D721Med (cell line): ENCODE data around the gene BCR.

Experiments used
- DNase-seq: peaks from one replicate; pipeline ENCODE4 v3.0.0; 2011; ENCODE audit warnings: low spot score; ENCODE audit not compliant: insufficient read length
- FAIRE-seq: peaks from 2 replicates; lab custom pipeline; 2011; peaks lifted over from hg19 to GRCh38; lab: Jason Lieb, UNC
- TF ChIP-seq, protein P1 (sequence below): IDR thresholded peaks from 2 replicates; pipeline ENCODE4 v1.5.1; 2012; ENCODE audit warnings: mild to moderate bottlenecking, control low read depth; ENCODE audit not compliant: insufficient read depth; ENCODE audit errors: missing control alignments

Gene BCR

GRCh38 chr22:23245799-23246136, 65.5 kb downstream of the BCR start:
- TF ChIP-seq, protein P1, sequence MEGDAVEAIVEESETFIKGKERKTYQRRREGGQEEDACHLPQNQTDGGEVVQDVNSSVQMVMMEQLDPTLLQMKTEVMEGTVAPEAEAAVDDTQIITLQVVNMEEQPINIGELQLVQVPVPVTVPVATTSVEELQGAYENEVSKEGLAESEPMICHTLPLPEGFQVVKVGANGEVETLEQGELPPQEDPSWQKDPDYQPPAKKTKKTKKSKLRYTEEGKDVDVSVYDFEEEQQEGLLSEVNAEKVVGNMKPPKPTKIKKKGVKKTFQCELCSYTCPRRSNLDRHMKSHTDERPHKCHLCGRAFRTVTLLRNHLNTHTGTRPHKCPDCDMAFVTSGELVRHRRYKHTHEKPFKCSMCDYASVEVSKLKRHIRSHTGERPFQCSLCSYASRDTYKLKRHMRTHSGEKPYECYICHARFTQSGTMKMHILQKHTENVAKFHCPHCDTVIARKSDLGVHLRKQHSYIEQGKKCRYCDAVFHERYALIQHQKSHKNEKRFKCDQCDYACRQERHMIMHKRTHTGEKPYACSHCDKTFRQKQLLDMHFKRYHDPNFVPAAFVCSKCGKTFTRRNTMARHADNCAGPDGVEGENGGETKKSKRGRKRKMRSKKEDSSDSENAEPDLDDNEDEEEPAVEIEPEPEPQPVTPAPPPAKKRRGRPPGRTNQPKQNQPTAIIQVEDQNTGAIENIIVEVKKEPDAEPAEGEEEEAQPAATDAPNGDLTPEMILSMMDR: no peak
- no peak for FAIRE-seq
- DNase-seq: no peak

GRCh38 chr22:23246982-23247766, 66.9 kb downstream of the BCR start:
- FAIRE-seq (no peak), DNase-seq (no peak)
- TF ChIP-seq, protein P1: no peak

DNA sequence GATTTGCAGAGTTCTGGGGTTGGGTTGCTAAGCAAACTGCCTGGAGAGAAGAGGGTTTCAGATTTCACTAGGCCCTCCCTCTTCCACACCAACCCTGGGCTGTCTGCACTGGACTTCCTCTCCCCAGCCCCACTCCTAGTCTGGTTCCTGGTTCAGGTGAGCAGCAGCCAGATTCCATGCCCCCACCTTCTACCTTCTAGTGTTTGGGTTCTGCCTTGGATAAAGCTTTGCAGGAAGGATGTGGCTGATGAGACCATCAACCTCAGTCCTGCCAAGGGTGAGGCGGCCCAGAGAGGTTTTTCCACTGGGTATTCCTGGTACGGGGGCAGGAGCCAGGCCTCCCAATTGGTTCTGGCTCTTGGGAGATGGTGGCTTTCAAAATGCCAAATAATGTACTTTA, 68.3 kb downstream of the BCR start:
- DNase-seq (no peak), FAIRE-seq (no peak)
- TF ChIP-seq, protein P1: no peak

- DNase-seq: no peak
- TF ChIP-seq, protein P1: no peak
- FAIRE-seq: no peak
These were observed 69.9 kb downstream of the BCR start for GRCh38 chr22:23250056-23250784.

GRCh38 chr22:23250785-23251363, 70.6 kb downstream of the BCR start:
- no peak for DNase-seq
- FAIRE-seq: no peak
- TF ChIP-seq, protein P1: no peak

DNA sequence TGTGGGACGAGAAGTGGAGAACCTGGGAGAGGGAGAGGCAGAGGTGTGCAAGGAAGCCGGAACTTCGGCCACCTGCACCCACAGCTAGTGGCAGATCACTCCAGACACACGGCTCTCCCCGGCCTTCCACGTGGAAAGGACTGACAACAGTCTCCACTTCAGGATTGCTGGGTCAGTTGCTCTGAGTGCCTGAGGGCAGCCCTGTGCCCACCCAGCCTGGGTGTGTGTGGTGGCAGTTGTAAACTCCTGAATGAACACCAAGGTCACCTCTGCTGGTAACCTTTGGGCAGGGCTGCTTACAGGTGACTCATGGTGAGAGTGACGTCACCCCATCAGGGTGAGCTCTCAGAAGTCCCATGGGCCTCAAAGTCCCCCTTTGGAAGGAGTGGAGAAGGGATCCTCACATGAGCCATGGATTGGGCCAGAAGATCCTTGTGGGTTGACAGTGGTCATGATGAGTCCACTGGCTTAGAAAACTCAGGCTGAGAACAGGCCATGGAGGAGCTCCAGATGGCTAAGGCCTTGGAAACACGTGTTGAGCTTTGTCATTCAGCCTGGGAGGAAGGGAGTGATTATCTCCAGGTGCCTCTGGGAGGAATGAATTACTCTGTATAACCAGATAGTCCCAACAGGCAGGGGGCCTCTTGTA, 71.3 kb downstream of the BCR start:
- TF ChIP-seq, protein P1: no peak
- FAIRE-seq (no peak), DNase-seq (no peak)
